DMS114 treated with DMSO at 0.1 percent for 48 hours (cell line): ENCODE results near the gene USP31.

Experiments
- DNase-seq: peaks from one replicate; lab custom pipeline; 2025; ENCODE audit not compliant: unreplicated experiment; lab: John Stamatoyannopoulos, UW

USP31 gene

GRCh38 chr16:23025692-23026307 lies 123.5 kb downstream of the USP31 start:
- no peak for DNase-seq

DNA sequence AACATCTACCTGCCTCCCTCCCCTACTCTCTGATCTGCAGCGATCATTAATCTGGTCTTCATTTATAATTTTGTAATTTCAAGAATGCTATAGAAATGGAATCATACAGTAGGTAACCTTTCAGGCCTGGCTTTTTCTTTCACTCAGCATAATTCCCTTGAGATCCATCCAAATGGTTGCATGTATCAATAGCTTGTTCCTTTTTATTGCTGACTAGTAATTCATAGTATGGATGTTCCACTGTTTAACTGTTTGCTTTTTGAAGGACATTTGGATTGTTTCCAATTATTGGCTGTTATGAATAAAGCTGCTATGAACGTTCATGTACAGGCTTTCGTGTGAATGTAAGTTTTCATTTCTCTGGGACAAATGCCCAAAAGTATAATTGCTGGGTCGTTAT lies 125.2 kb downstream of the USP31 start:
- DNase-seq, result no peak

GRCh38 chr16:23020084-23020483 lies 129.2 kb downstream of the USP31 start:
- DNase-seq, result no peak

DNA sequence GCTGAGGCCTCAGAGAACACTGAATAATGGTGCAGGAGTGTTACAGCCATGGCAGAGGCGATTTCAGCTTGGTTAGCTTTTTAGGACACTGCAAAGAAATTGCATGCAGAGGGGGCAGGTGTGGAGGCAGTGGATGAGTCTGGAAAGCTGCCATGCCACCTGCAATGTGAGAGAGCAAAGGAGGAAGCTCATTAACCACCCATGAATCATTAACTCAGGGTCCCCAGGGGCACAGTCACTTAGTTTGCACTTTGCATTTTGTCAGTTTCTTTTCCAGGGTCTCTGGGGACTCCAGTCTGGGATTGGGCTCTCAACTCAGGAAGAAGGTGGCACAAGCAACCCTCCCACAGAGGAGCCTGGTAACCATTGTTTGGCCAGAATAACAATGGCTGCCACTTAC lies 132.9 kb downstream of the USP31 start:
- DNase-seq, result no peak

DNA sequence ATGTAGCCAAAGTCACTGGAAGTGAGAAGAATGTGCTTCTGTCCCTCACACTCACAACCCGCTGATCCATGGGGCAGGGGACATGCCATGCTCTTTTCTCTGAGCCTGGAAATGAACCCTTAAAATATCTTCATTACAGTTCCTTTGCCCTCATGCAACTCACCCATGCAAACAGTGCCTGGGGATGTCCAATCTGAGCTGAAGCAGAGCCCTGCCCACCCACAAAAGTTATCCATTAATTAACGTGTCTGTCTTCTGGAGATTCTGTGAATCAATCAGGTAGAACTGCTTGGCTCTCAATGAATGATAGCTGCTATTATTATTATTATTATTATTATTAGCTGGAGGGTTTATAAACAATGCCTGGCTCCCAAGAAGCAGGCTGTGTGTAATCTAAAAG lies 133.7 kb downstream of the USP31 start:
- DNase-seq, result no peak

DNA sequence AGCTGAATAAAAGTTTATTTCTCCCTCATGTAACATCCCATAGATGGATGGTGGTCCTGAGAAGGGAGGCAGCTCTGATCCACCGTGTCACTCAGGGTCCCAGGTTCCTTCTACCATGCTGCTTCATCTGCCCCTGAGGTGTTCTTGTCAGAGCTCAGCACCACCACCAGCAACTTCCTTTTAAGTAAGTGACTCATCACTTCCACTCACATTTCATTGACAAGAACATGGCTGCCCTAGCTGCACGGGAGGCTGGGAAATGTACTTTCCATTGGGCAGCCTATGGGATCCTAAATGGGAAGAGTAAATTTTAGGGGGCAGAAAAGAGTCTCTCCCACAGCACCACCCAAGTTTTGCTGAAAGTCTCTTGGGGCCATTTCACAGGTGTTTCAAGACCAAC lies 134.7 kb downstream of the USP31 start:
- no peak for DNase-seq
